OCI-LY7 (cell line): ENCODE measurements around the gene OR2A7. TPM values are rescaled to one million over a fixed set of nuclear protein-coding genes. Genes with fewer than 3 reads are reported as not detected.
"Not testable (repeated sequence)": the region's sequence is repeated elsewhere in the genome, so short reads cannot be mapped to it uniquely, and the experiment has no call there.

Source experiments
- BruUV-seq: library from RNA; stranded (reverse); fragments of 400-500 nt; replicated peaks from 2 replicates; lab custom pipeline; 2021; lab: Mats Ljungman, UMichigan
- CTCF ChIA-PET: fragments of 300-600 bp; sonication (Branson Sonifier 250); formaldehyde crosslinking; loops from one replicate; lab custom pipeline; 2022; ENCODE audit warnings: antibody characterized with exemption; ENCODE audit not compliant: unreplicated experiment; lab: Charles Lee
- POLR2A ChIA-PET: fragments of 300-600 bp; sonication (Branson Sonifier 250); formaldehyde crosslinking; loops from one replicate; lab custom pipeline; 2022; ENCODE audit warnings: antibody characterized with exemption; lab: Charles Lee
- DNase-seq: peaks from one replicate; pipeline ENCODE4 v3.0.0-alpha.2; 2015; ENCODE audit warnings: low spot score
- H2AFZ ChIP-seq: fragments of 200-600 bp; sonication (generic), shearing (Covaris generic); 2 replicates; pipeline ENCODE4 v1.6.1; 2014; ENCODE audit warnings: mild to moderate bottlenecking, antibody characterized with exemption, low read length, moderate library complexity
- H3K27ac ChIP-seq: fragments of 200-600 bp; sonication (generic); 2 replicates; pipeline ENCODE4 v1.5.1; 2014; ENCODE audit warnings: mixed run types, low read depth, mild to moderate bottlenecking, moderate library complexity, low read length, inconsistent platforms; ENCODE audit not compliant: poor library complexity, severe bottlenecking
- H3K36me3 ChIP-seq: fragments of 200-600 bp; sonication (generic); 2 replicates; pipeline ENCODE4 v1.6.1; 2014; ENCODE audit warnings: mild to moderate bottlenecking, antibody characterized with exemption, low read length, moderate library complexity, mixed read lengths; ENCODE audit not compliant: insufficient read depth
- H3K4me1 ChIP-seq: fragments of 200-600 bp; sonication (generic); 2 replicates; pipeline ENCODE4 v1.5.1; 2014; ENCODE audit warnings: mild to moderate bottlenecking, low read length; ENCODE audit not compliant: insufficient read depth, poor library complexity, severe bottlenecking
- H3K4me2 ChIP-seq: fragments of 200-600 bp; sonication (generic); 2 replicates; pipeline ENCODE4 v1.6.1; 2014; ENCODE audit warnings: mild to moderate bottlenecking, low read length
- H3K4me3 ChIP-seq: fragments of 200-600 bp; sonication (generic); 2 replicates; pipeline ENCODE4 v1.5.1; 2014; ENCODE audit warnings: mild to moderate bottlenecking, low read depth, low read length; ENCODE audit not compliant: poor library complexity, severe bottlenecking
- H3K79me2 ChIP-seq: fragments of 200-600 bp; sonication (generic); 2 replicates; pipeline ENCODE4 v1.6.1; 2016; ENCODE audit warnings: low read depth, mild to moderate bottlenecking, low read length, moderate library complexity, mixed read lengths; ENCODE audit not compliant: insufficient read depth
- H3K9me2 ChIP-seq: fragments of 200-600 bp; sonication (generic); 2 replicates; pipeline ENCODE4 v1.6.1; 2016; ENCODE audit warnings: mild to moderate bottlenecking, low read length, mixed read lengths; ENCODE audit not compliant: insufficient read depth
- H3K9me3 ChIP-seq: fragments of 200-600 bp; sonication (generic); 2 replicates; pipeline ENCODE4 v1.6.1; 2014; ENCODE audit warnings: mild to moderate bottlenecking, mixed run types, low read length, mixed read lengths
- H4K20me1 ChIP-seq: fragments of 200-600 bp; sonication (generic); 2 replicates; pipeline ENCODE4 v1.6.1; 2014; ENCODE audit warnings: mild to moderate bottlenecking, antibody characterized with exemption, low read length, moderate library complexity, mixed read lengths; ENCODE audit not compliant: insufficient read depth
- intact Hi-C: fragments of 100-400 bp; cut with micrococcal nuclease; formaldehyde crosslinking; loops from one replicate; pipeline ENCODE4 v1.10.0; 2022; ENCODE audit not compliant: unreplicated experiment
- total RNA-seq, 2 experiments: library from RNA; depleted of rRNA in 1 of 2; stranded (reverse); fragments of >200 nt in 1 of 2; shearing (Covaris generic) in 1 of 2; gene quantifications; 2 replicates each; pipeline ENCODE4 v1.2.3, GENCODE V29; 2014 to 2022

The OR2A7 gene
- total RNA-seq, 2 experiments from 2014 or later, result not detected

GRCh38 chr7:144282490-144282889, 17.9 kb upstream of the OR2A7 start:
- DNase-seq, H3K27ac ChIP-seq, intact Hi-C loops, H3K9me3 ChIP-seq, H3K4me2 ChIP-seq, H2AFZ ChIP-seq, H4K20me1 ChIP-seq, BruUV-seq, H3K79me2 ChIP-seq, H3K4me1 ChIP-seq, H3K4me3 ChIP-seq, CTCF ChIA-PET, H3K9me2 ChIP-seq, H3K36me3 ChIP-seq, POLR2A ChIA-PET: not testable (repeated sequence)

GRCh38 chr7:144281981-144282380, 17.4 kb upstream of the OR2A7 start:
- H3K4me2 ChIP-seq, intact Hi-C loops, CTCF ChIA-PET, H4K20me1 ChIP-seq, POLR2A ChIA-PET, H3K36me3 ChIP-seq, H3K4me3 ChIP-seq, H3K79me2 ChIP-seq, H3K4me1 ChIP-seq, H3K9me2 ChIP-seq, H3K9me3 ChIP-seq, DNase-seq, H3K27ac ChIP-seq, BruUV-seq, H2AFZ ChIP-seq: not testable (repeated sequence)

GRCh38 chr7:144280010-144280409, 15.4 kb upstream of the OR2A7 start:
- BruUV-seq, H3K27ac ChIP-seq, H2AFZ ChIP-seq, H3K9me3 ChIP-seq, H3K4me2 ChIP-seq, CTCF ChIA-PET, H3K36me3 ChIP-seq, H3K9me2 ChIP-seq, H3K79me2 ChIP-seq, DNase-seq, POLR2A ChIA-PET, H3K4me1 ChIP-seq, H4K20me1 ChIP-seq, intact Hi-C loops, H3K4me3 ChIP-seq: not testable (repeated sequence)

DNA sequence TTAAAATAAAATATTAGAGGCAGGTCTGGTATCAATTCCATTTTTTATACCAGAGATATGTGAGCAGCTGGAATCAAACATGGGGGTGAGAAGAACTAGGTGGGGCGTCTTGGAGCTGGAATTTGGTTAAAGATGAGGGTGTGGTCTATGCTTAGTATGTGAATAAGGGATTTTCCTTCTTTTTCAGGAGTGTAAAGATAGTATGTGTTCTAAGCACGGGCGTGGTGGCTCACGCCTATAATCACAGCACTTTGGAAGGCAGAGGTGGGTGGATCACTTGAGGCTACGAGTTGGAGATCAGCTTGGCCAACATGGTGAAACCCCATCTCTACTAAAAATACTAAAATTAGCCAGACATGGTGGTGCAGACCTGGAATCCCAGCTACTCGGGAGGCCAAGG, 10.7 kb upstream of the OR2A7 start:
- H3K27ac ChIP-seq, BruUV-seq, DNase-seq, H3K9me3 ChIP-seq, H3K4me2 ChIP-seq, H3K79me2 ChIP-seq, H2AFZ ChIP-seq, H3K36me3 ChIP-seq, H3K9me2 ChIP-seq, CTCF ChIA-PET, H4K20me1 ChIP-seq, POLR2A ChIA-PET, H3K4me3 ChIP-seq, H3K4me1 ChIP-seq, intact Hi-C loops: not testable (repeated sequence)

- DNase-seq, H2AFZ ChIP-seq, H3K4me1 ChIP-seq, H3K79me2 ChIP-seq, H3K9me2 ChIP-seq, BruUV-seq, H3K9me3 ChIP-seq, CTCF ChIA-PET, POLR2A ChIA-PET, H3K36me3 ChIP-seq, intact Hi-C loops, H4K20me1 ChIP-seq, H3K4me2 ChIP-seq, H3K27ac ChIP-seq, H3K4me3 ChIP-seq: not testable (repeated sequence)
Observed at GRCh38 chr7:144269188-144269587, 4.6 kb upstream of the OR2A7 start, which contains the start of gene CTAGE8. TSS of gene CTAGE8 (minus strand) at chr7:144269288. CDS start at chr7:144269250, 38 bp downstream.

DNA sequence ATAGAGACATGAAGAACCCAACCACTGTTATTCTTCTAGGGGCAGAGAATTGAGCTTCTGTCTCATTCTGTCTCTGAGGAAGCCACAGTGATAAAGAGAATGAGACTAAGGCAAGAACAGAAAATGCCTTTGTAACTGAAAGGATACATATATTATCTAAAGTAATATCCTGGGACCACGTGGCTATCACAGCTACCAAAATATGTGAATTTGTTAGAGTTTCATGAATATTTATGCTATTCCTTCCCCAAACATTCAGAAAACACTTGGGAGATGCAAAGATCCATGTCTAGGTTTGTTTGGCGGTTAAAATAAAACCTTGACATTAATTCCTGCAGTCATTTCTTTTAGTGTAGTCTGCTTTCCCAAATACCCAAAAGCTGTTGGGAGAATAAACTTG, 2.5 kb downstream of the OR2A7 start:
- H3K9me2 ChIP-seq, CTCF ChIA-PET, H3K4me2 ChIP-seq, intact Hi-C loops, POLR2A ChIA-PET, H3K4me3 ChIP-seq, H3K4me1 ChIP-seq, H2AFZ ChIP-seq, H4K20me1 ChIP-seq, BruUV-seq, H3K27ac ChIP-seq, H3K79me2 ChIP-seq, H3K9me3 ChIP-seq, DNase-seq, H3K36me3 ChIP-seq: not testable (repeated sequence)

DNA sequence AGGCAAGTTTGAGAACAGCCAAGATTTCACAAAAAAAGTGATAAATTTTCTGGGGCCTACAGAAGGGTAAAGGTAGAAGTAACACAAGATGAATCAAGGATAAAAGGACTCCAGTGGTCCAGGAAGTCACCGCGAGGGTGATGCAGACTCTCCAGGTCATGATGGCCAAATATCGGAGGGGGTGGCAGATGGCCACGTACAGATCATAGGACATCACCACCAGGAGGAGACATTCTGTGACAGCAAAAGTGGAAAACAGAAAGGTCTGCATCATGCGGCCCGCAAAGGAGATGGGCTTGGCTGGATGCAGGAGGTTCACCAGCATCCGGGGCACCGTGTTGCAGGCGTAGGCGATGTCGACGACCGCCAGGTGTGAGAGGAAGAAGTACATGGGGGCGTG, 5.5 kb downstream of the OR2A7 start:
- H3K9me3 ChIP-seq, H3K9me2 ChIP-seq, H3K79me2 ChIP-seq, H3K36me3 ChIP-seq, H2AFZ ChIP-seq, H3K4me1 ChIP-seq, H3K4me3 ChIP-seq, DNase-seq, intact Hi-C loops, CTCF ChIA-PET, BruUV-seq, H3K27ac ChIP-seq, POLR2A ChIA-PET, H3K4me2 ChIP-seq, H4K20me1 ChIP-seq: not testable (repeated sequence)
